ENCODE results near the gene GRK5.

DNA sequence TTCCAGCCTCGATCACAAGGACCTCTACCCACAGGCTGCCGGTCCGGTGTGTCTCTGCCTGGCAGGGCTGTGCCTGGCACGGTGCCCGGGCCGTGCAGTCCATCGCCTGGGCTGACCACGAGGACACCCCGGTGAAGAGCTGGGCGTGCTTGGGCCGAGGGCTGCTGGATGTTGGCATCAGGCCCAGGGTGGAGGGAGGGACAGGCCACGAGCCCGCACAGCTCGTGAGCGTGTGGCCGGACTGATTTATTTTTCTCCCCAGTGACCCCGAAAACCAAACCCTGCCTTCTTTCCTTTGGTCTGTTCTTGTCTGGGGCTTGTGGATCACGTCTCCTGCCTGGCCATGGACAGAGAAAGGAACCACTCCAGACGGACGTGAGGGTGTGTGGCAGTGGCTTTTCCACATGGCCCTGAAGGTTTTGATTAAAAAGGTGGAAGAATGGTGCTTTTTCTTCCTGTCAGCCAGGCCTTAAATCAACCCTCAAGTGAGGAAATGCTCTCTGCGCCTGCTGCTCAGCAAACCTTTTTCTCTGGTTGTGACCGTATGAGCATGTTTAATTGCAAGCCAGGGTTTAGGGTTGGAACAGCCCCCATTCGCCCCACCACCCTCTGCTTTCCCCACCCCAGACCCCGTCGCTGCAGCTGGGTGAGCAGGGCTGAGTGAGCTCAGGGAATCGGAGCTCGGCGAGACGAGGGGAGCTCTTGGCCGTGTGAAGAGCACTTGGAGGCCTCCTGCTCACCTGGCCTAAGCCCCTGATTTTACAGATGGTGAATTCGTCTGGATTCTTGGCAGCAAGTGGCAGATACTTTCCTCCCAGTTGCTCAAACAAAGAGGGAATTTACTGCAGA is 205.1 kb downstream of the GRK5 start:
- TF ChIP-seq CTCF (conservative IDR thresholded peaks at IDR 0.05; ENCODE audit: low read depth, low read length) (no peak), EZH2 (IDR thresholded peaks at IDR 0.05; ENCODE audit: low read length, unreplicated experiment) (no peak)
